ENCODE data around the gene AGAP3.

- TF ChIP-seq CTCF (IDR thresholded peaks at IDR 0.05; ENCODE audit: low read depth, low read length): no peak
- TF ChIP-seq POLR2A (IDR thresholded peaks at IDR 0.05; ENCODE audit: extremely low read depth, insufficient read length): no peak
These were observed 102.8 kb downstream of the AGAP3 start for GRCh38 chr7:151189038-151189437.
